NCI-H345 (cell line): ENCODE results near the gene JMJD1C.
A peak's percentile ranks its signal among the peaks of the same experiment; 100 is the strongest.
"Not testable (repeated sequence)": the region's sequence is repeated elsewhere in the genome, so short reads cannot be mapped to it uniquely, and the experiment has no call there.

ENCODE experiments used
- DNase-seq: peaks from one replicate; lab custom pipeline; 2025; lab: John Stamatoyannopoulos, UW

The JMJD1C gene

GRCh38 chr10:63168821-63169462, 296.8 kb downstream of the JMJD1C start:
- DNase-seq, result no peak

- DNase-seq, result peak; percentile 56
Observed at GRCh38 chr10:63166742-63167258, 299.0 kb downstream of the JMJD1C start.

- DNase-seq, result no peak
Observed at GRCh38 chr10:63165249-63165648, 300.5 kb downstream of the JMJD1C start.

GRCh38 chr10:63164166-63164623, 301.6 kb downstream of the JMJD1C start:
- no peak for DNase-seq

- no peak for DNase-seq
Observed at GRCh38 chr10:63161592-63161991, 304.2 kb downstream of the JMJD1C start.

GRCh38 chr10:63157845-63158624, 307.7 kb downstream of the JMJD1C start:
- DNase-seq, result peak; percentile 72

- DNase-seq, result no peak
Observed at GRCh38 chr10:63156236-63156635, 309.5 kb downstream of the JMJD1C start.

- DNase-seq, result no peak
Observed at GRCh38 chr10:63155388-63156020, 310.3 kb downstream of the JMJD1C start.

- no peak for DNase-seq
Observed at GRCh38 chr10:63154546-63155387, 311.0 kb downstream of the JMJD1C start.

- DNase-seq, result not testable (repeated sequence)
Observed at GRCh38 chr10:63153868-63154545, 311.8 kb downstream of the JMJD1C start.

- no peak for DNase-seq
Observed at GRCh38 chr10:63150745-63151144, 315.0 kb downstream of the JMJD1C start.

GRCh38 chr10:63146503-63146902, 319.3 kb downstream of the JMJD1C start:
- no peak for DNase-seq

- no peak for DNase-seq
Observed at GRCh38 chr10:63145782-63146181, 320.0 kb downstream of the JMJD1C start.

GRCh38 chr10:63143987-63144386, 321.8 kb downstream of the JMJD1C start:
- no peak for DNase-seq

GRCh38 chr10:63142136-63142535, 323.6 kb downstream of the JMJD1C start:
- DNase-seq, result no peak

GRCh38 chr10:63140077-63140476, 325.7 kb downstream of the JMJD1C start:
- DNase-seq, result no peak

GRCh38 chr10:63137306-63137705, 328.5 kb downstream of the JMJD1C start:
- no peak for DNase-seq

GRCh38 chr10:63133821-63134557, 331.8 kb downstream of the JMJD1C start:
- no peak for DNase-seq

- DNase-seq, result peak; percentile 95
Observed at GRCh38 chr10:63133056-63133820, 332.5 kb downstream of the JMJD1C start, which contains the start of gene NRBF2. Gene NRBF2, plus strand, starts transcription at chr10:63133328. Its CDS starts 143 bp downstream, at chr10:63133471.

GRCh38 chr10:63132651-63133055, 333.1 kb downstream of the JMJD1C start:
- DNase-seq, result no peak
